ENCODE results near the gene UPP1. TPM values are rescaled to one million over a fixed set of nuclear protein-coding genes. Genes with fewer than 3 reads are reported as not detected.
"Not testable (repeated sequence)": the region's sequence is repeated elsewhere in the genome, so short reads cannot be mapped to it uniquely, and the experiment has no call there.

Gene UPP1
- polyA plus RNA-seq, 6 donors from 2014 or later = 2.7 to 5.6 (median 3.3) TPM; not detected in 1

DNA sequence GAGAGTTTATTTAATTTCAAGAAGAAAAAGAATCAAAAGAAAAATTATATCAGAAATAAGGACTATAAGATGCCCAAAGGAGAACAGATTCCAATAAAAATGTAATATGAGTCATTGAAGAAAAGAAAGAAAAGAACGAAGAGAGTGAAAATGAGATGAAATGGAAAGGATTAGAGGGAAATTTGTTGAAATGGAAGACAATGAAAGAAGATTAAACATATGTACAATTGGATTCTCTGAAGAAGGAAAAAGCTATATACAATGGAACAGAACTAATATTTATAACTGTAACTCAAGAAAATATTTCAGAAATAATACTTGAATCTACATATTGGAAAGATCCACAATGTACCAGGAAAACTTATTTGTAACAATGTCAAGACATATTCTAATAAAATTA, 25.1 kb upstream of the UPP1 start:
- H3K4me1 Mint-ChIP-seq = no peaks in the 10 kb centered on the region
- H3K4me3 Mint-ChIP-seq = no peak overlapping the region
- ATAC-seq (ENCODE audit: low read depth in 2 of 2) (no peak), DNase-seq (no peak)
- H3K27me3 Mint-ChIP-seq = peaks cover 25 to 44% (median 39%) of the 10 kb centered on the region in 3 donors
- H3K9me3 Mint-ChIP-seq = peaks cover 0 to 15% (median 5%) of the 10 kb centered on the region in 7 donors
- H3K36me3 Mint-ChIP-seq = peaks cover 0 to 10% of the 10 kb centered on the region in 2 donors
- no peak overlapping the region for H3K27ac Mint-ChIP-seq

DNA sequence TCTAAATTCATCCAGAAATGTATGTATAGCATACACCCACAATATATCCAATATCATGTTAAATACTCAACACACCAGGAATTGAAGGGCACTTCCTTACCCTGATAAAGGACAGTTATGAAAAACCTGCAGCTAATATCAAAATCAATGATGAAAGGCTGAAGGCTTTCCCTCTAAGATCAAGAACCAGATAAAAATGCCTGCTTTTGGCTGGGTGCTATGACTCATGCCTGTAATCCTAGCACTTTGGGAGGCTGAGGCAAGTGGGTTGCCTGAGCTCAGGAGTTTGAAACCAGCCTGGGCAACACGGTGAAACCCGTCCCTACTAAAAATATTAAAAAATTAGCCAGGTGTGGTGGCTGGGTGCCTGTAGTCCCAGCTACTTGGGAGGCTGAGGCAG, 21.6 kb upstream of the UPP1 start:
- Mint-ChIP-seq H3K4me3 (no peak overlapping the region), H3K27me3 (peaks cover 17 to 35% (median 31%) of the 10 kb centered on the region in 3 donors), H3K4me1 (no peaks in the 10 kb centered on the region), H3K36me3 (peaks cover 0 to 10% of the 10 kb centered on the region in 2 donors), H3K27ac (no peak overlapping the region), H3K9me3 (peaks cover 0 to 15% (median 8%) of the 10 kb centered on the region in 7 donors)
- no peak for ATAC-seq (ENCODE audit: low read depth in 2 of 2)
- no peak for DNase-seq

DNA sequence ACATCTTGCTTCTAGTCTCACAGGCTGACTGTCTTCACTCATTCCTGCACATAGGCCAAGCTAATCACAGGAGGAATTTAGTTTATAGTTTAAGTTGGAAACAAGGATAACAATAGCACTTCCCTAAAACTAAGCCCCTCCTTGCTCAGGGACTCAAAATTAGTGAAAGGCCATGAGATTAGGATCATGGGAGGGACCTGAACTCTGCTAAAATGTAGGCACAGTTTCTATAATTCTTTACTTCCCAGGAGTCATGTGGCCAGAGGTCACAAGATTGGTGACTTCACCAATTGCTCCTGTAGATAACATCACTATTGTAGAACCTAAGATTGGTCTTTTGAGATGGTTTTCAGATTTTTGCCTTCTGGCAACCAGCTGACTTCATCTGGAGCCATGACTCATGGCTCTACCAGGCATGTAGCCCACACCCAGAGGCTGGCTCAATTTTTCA, 14.8 kb upstream of the UPP1 start:
- Mint-ChIP-seq H3K27ac (no peak overlapping the region), H3K9me3 (peaks cover 0 to 8% (median 2%) of the 10 kb centered on the region in 7 donors), H3K4me3 (no peak overlapping the region), H3K27me3 (peaks cover 13 to 30% (median 19%) of the 10 kb centered on the region in 3 donors), H3K36me3 (peaks cover 0 to 7% of the 10 kb centered on the region in 2 donors), H3K4me1 (no peaks in the 10 kb centered on the region)
- ATAC-seq (ENCODE audit: low read depth in 2 of 2) (no peak), DNase-seq (no peak)

DNA sequence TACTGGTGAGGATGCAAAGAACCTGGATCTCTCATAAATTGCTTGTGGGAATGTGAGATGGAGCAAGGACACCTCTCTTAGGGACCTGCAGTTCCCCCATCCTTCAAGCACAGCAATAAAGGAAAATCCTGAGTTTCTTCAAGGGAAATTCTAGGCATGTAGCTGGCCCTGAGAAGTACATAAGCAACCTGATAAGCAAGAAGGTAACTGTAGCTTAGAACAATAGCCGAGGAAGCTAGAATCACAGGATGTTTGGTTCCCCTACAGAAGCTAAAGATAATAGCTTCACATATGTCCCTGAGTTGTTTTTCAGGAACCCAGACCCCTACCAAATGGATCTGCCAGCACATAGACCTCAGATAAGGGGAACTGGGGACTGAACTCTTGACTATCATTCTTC, 11.6 kb upstream of the UPP1 start:
- DNase-seq (no peak), ATAC-seq (ENCODE audit: low read depth in 2 of 2) (no peak)
- peaks cover 17 to 34% (median 28%) of the 10 kb centered on the region in 3 donors for H3K27me3 Mint-ChIP-seq
- no peak overlapping the region for H3K27ac Mint-ChIP-seq
- H3K36me3 Mint-ChIP-seq = peaks cover 0 to 7% of the 10 kb centered on the region in 2 donors
- H3K4me3 Mint-ChIP-seq = no peak overlapping the region
- H3K9me3 Mint-ChIP-seq = peaks cover 0 to 3% (median 0%) of the 10 kb centered on the region in 7 donors
- H3K4me1 Mint-ChIP-seq = no peaks in the 10 kb centered on the region

DNA sequence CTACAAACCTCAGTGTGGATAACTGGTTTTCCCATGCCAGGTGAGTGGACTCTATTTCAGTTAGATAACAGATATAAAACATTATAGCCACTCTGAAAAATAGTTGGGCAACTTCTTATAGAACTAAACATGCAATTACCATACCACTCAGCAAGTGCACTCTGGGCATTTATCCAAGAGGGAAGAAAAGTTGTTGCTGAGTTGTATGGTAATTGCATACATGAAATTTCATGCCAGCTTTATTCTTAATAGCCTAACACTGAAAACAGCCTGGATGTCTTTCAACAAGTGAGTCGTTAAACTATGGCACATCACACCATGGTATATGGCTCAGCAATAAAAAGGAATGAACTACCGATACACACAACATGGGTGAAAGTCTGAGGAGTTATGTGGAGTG, 10.6 kb upstream of the UPP1 start:
- no peak for ATAC-seq (ENCODE audit: low read depth in 2 of 2)
- Mint-ChIP-seq H3K9me3 (peaks cover 0 to 3% (median 0%) of the 10 kb centered on the region in 7 donors), H3K27ac (no peak overlapping the region), H3K4me3 (no peak overlapping the region), H3K4me1 (no peaks in the 10 kb centered on the region), H3K27me3 (peaks cover 17 to 34% (median 31%) of the 10 kb centered on the region in 3 donors), H3K36me3 (peaks cover 0 to 7% of the 10 kb centered on the region in 2 donors)
- no peak for DNase-seq

DNA sequence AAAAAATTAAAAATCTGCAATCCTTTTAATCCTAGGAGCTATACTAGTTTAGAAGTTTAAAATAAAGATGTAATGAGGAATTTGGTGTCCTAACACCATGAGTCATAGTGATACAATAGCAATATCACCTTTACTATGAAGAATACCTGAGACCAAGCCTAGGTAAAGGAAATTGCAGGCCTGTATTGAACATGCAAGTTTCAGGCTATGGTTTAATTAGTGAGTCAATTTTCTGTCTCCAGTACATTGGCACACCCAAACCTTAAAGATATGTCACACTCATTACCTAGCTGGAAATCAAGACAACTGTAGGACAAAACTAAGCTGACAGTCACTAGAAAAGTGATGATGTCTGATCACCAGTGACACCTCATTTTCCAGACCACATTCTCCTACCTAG, 6.7 kb upstream of the UPP1 start:
- not testable (repeated sequence) for H3K9me3 Mint-ChIP-seq; ATAC-seq (ENCODE audit: low read depth in 2 of 2); DNase-seq; H3K27ac Mint-ChIP-seq; H3K4me3 Mint-ChIP-seq; H3K36me3 Mint-ChIP-seq
- Mint-ChIP-seq H3K27me3 (peaks cover 15 to 25% (median 21%) of the 10 kb centered on the region in 3 donors), H3K4me1 (peaks cover 0 to 14% (median 4%) of the 10 kb centered on the region in 3 donors)

DNA sequence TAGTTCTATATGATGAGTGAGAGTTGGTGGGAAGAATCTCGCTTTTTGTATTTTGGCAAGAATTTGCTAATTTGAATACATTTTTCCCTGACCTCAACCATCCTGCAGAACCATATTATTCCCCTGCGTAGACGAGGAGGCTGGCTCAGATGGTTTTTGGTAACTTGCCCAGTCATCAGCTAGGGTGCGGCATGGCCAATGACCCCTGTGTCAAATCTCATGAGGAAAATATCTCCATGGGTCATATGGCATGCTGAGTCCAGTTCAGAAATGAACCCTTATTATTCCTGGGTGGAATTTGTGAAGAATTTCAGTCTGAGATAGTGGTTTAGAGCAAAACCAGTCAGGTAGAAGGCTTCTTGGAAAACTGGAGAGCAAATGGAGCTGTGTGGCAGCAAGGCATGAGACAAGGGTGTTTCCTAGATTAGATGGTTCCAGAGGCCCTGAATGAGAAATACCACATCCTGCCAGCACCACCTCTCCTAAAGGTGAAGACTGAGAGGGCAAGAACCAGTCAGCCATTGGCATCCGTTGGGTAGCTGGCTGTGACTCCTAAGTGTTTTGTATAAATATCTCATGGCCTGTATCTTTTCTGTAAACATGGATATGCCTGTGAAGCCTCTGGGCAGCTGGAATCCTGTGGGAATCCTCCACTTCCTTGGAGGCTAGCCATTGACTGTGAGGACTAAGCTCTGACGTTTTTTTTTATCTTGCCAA, 5.8 kb upstream of the UPP1 start:
- Mint-ChIP-seq H3K4me3 (peak overlapping the region in 1 of 8 donors; percentile 15), H3K9me3 (peaks cover 0 to 3% (median 0%) of the 10 kb centered on the region in 7 donors), H3K27ac (no peak overlapping the region), H3K36me3 (peaks cover 0 to 7% of the 10 kb centered on the region in 2 donors), H3K27me3 (peaks cover 9 to 24% (median 21%) of the 10 kb centered on the region in 3 donors), H3K4me1 (peaks cover 0 to 14% (median 4%) of the 10 kb centered on the region in 3 donors)
- ATAC-seq (ENCODE audit: low read depth in 2 of 2) (no peak), DNase-seq (no peak)

DNA sequence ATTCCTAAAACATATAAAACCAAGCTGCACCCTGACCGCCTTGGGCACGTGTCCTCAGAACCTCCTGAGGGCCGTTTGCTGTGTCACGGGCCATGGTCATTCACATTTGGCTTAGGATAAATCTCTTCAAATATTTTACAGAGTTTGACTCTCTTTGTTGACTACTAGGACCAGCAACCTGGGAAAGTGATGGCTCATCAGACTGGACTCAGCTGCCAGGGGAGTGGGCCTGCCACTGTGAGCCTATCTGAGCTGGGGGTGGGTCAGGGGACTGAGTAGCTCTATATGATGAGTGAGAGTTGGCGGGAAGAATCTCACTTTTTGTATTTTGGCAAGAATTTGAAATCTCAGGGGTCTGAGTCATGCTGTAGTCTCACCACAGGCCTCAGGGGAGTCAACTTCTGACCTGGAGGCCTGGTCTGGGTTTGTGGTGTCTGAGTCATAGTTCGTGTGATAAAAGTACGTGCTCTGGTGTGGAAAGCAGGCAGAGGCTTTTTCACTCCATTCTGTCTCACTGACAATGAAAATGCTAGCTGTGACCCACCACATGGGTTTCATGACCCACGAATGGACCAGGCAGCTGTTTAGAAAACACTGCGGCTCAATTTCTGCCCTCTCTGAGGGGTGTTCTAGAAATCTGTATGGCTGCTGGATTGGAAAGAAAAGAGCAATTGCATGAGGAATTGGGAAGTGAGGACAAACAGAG, 4.2 kb upstream of the UPP1 start:
- peak overlapping the region in 4 of 6 donors; percentile 3 to 73 (median 22) for H3K27ac Mint-ChIP-seq
- no peaks in the 10 kb centered on the region for H3K36me3 Mint-ChIP-seq
- H3K9me3 Mint-ChIP-seq = no peaks in the 10 kb centered on the region
- no peak for DNase-seq
- peaks cover 4 to 10% (median 8%) of the 10 kb centered on the region in 3 donors for H3K27me3 Mint-ChIP-seq
- H3K4me1 Mint-ChIP-seq = peaks cover 7 to 18% (median 13%) of the 10 kb centered on the region in 3 donors
- H3K4me3 Mint-ChIP-seq = no peak overlapping the region
- ATAC-seq (ENCODE audit: low read depth in 2 of 2) = no peak

DNA sequence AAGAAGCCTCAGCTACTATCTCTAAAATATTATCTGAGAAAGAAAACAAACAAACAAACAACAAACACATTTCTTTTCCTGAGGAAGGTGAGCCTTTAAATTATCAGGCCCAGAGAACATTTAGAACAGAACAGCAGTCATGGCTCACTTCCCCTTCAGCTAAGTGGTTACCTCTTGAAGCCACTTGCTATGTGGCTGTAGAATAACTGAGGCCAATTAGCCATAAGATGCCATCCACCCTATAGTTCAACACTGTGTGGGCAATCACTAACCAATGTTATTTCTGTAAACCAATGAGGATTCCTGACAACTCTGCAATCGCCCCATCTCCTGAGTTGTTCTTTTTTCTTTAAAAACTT, 3.7 kb upstream of the UPP1 start:
- H3K27ac Mint-ChIP-seq = peak overlapping the region in 3 of 6 donors; percentile 14 to 73 (median 25)
- H3K9me3 Mint-ChIP-seq = no peaks in the 10 kb centered on the region
- peaks cover 3 to 9% (median 4%) of the 10 kb centered on the region in 3 donors for H3K27me3 Mint-ChIP-seq
- ATAC-seq (ENCODE audit: low read depth in 2 of 2) (no peak), DNase-seq (no peak)
- H3K36me3 Mint-ChIP-seq = no peaks in the 10 kb centered on the region
- peaks cover 9 to 21% (median 13%) of the 10 kb centered on the region in 3 donors for H3K4me1 Mint-ChIP-seq
- no peak overlapping the region for H3K4me3 Mint-ChIP-seq

DNA sequence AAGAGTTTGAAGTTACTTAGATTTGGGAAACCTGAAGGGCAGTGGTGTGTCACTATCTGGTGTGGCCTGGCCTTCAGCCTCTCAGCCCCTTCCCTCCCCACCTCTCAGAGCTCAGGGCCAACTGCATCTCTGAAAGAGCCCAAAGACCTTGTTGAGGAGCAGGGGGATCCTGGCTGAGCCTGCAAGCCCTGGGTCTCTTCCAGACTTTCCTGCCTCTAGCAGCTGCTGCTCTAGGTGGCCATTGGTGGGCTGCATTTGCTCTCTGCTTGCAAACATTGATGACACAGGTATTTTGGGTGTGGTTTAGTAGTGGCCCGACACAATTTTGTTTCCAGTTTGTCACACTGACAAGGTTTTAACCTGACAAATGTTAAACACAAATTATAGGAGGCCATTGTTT, 3.1 kb upstream of the UPP1 start:
- H3K4me1 Mint-ChIP-seq = peaks cover 13 to 23% (median 13%) of the 10 kb centered on the region in 3 donors
- peak overlapping the region in 1 of 8 donors; percentile 56 for H3K4me3 Mint-ChIP-seq
- H3K9me3 Mint-ChIP-seq = no peaks in the 10 kb centered on the region
- peaks cover 0 to 13% (median under 1%) of the 10 kb centered on the region in 3 donors for H3K27me3 Mint-ChIP-seq
- no peak overlapping the region for H3K27ac Mint-ChIP-seq
- ATAC-seq (ENCODE audit: low read depth in 2 of 2) = no peak
- no peaks in the 10 kb centered on the region for H3K36me3 Mint-ChIP-seq
- no peak for DNase-seq

DNA sequence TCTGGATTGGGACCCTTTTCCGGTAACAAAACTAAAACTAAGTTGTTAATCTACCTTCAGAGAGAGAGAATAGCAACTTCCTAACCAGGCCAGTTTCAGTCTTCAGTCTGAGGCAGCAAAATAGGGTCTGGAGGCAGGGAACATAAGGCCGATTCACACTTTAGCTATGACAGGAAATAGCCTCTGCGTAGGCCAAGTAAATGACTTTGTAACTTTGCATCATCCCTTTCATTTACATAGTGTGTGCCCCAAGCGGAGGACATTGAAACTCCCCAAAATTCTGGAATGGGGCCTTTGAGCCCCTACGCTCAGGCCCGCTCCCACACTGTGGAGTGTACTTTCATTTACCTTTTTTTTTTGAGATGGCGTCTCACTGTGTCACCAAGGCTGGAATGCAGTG, 1.7 kb upstream of the UPP1 start:
- Mint-ChIP-seq H3K4me1 (peaks cover 13 to 23% (median 13%) of the 10 kb centered on the region in 3 donors), H3K9me3 (no peaks in the 10 kb centered on the region), H3K27ac (peak overlapping the region in 2 of 6 donors; percentile 16 to 23), H3K4me3 (peak overlapping the region in 5 of 8 donors; percentile 6 to 69 (median 47)), H3K27me3 (peaks cover 0 to 13% (median 0%) of the 10 kb centered on the region in 3 donors), H3K36me3 (no peaks in the 10 kb centered on the region)
- no peak for DNase-seq
- ATAC-seq (ENCODE audit: low read depth in 2 of 2) = no peak

DNA sequence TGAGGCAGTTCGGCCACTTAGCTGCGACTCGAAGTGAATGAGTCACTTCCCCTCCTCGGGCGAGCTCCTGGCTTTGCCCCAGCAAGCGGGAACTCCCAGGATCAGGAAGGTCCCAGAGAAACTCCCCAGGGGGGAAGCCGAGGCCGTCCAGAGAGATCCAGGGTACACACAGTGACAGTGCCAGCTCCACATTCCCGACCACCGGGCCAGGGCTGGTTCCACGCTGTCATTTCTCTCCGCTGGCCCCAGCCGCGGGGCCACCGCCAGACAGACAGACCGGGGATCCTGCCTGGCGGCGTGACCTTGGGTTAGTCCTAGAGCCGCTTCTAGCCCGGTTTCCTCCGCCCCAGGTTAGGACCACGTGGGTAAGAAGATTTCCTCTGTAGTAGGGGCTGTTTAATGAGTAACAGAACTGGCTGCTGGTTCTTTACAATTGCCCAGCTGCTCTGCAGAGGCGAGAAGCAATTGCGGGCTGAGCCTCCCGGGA, 463 bp upstream of the UPP1 start:
- Mint-ChIP-seq H3K9me3 (no peaks in the 10 kb centered on the region), H3K36me3 (no peaks in the 10 kb centered on the region), H3K4me3 (peak overlapping the region; percentile 82 to 97 (median 90)), H3K27ac (peak overlapping the region in 4 of 6 donors; percentile 74 to 93 (median 75)), H3K4me1 (peaks cover 13 to 23% (median 13%) of the 10 kb centered on the region in 3 donors), H3K27me3 (peaks cover 0 to 7% (median 0%) of the 10 kb centered on the region in 3 donors)
- ATAC-seq (ENCODE audit: low read depth in 2 of 2) = peak; percentile 74 to 75
- DNase-seq = no peak

DNA sequence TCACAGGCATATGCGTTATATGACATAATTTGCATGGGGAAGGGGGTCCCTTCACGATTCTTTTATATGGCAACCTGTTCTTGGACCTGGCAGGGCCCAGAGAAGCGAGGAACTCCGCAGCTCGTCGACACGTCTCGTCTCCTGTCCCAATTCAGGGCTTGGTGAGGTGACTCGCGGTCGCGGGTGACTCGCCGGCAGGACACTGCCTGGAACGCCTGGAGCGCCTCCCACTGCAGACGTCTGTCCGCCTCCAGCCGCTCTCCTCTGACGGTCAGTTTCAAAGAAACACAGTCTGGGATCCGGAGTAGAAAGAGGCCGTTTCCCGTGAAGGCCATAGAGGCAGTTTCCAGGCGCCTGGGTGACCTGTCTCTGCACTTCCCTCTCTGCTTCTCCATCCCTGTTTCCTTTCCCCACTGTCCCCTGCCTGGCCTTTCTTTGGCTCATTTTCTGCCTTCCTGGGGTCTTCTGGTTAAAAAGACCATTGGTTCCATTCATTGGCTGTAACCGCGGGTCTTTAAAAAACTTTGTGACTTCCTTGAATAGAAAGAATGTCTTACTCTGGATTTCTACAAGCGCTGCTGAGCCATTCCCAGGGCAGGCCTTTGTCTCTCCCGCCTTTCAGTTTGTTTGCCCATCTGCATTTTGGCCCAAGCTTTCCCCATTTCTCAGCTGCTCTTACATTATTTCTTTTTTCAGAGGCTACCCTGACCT, 1.2 kb downstream of the UPP1 start:
- Mint-ChIP-seq H3K36me3 (no peaks in the 10 kb centered on the region), H3K4me1 (peaks cover 13 to 17% (median 16%) of the 10 kb centered on the region in 3 donors), H3K27me3 (peaks cover 0 to 11% (median 0%) of the 10 kb centered on the region in 3 donors), H3K9me3 (no peaks in the 10 kb centered on the region), H3K4me3 (peak overlapping the region; percentile 82 to 96 (median 90)), H3K27ac (peak overlapping the region in 2 of 6 donors; percentile 85 to 98)
- DNase-seq (no peak), ATAC-seq (ENCODE audit: low read depth in 2 of 2) (no peak)

All from naive B cell (primary cell).